ENCODE data around the gene EREG.
"Not testable (repeated sequence)": the region's sequence is repeated elsewhere in the genome, so short reads cannot be mapped to it uniquely, and the experiment has no call there.

Gene EREG

GRCh38 chr4:74390677-74391076, 25.7 kb downstream of the EREG start:
- WGBS: 93% methylated on average over 2 of the region's 2 CpGs
- no peak overlapping the region for H3K9ac ChIP-seq (ENCODE audit: low read depth, low read length)
- no peaks in the 10 kb centered on the region for H3K27me3 ChIP-seq (ENCODE audit: insufficient read depth, low read length)

GRCh38 chr4:74391346-74391745, 26.4 kb downstream of the EREG start:
- Histone ChIP-seq H3K9me3 (ENCODE audit: insufficient read depth, low read depth, low read length) (no peaks in the 10 kb centered on the region), H3K4me1 (ENCODE audit: insufficient read depth, low read length) (no peaks in the 10 kb centered on the region), H3K4me3 (ENCODE audit: low read length) (no peak overlapping the region), H3K27me3 (ENCODE audit: insufficient read depth, low read length) (no peaks in the 10 kb centered on the region), H3K9ac (ENCODE audit: low read depth, low read length) (no peak overlapping the region), H3K36me3 (ENCODE audit: insufficient read depth, low read length) (no peaks in the 10 kb centered on the region), H3K27ac (ENCODE audit: low read depth, low read length) (no peak overlapping the region)

More at GRCh38 chr4:74390677-74391076, 25.7 kb downstream of the EREG start:
- H3K4me3 ChIP-seq (ENCODE audit: low read length): no peak overlapping the region
- H3K4me1 ChIP-seq (ENCODE audit: insufficient read depth, low read length): no peaks in the 10 kb centered on the region
- no peaks in the 10 kb centered on the region for H3K9me3 ChIP-seq (ENCODE audit: insufficient read depth, low read depth, low read length)
- no peak overlapping the region for H3K27ac ChIP-seq (ENCODE audit: low read depth, low read length)
- H3K36me3 ChIP-seq (ENCODE audit: insufficient read depth, low read length): no peaks in the 10 kb centered on the region

- Histone ChIP-seq H3K27me3 (ENCODE audit: insufficient read depth, low read length) (no peaks in the 10 kb centered on the region), H3K4me1 (ENCODE audit: insufficient read depth, low read length) (no peaks in the 10 kb centered on the region), H3K36me3 (ENCODE audit: insufficient read depth, low read length) (no peaks in the 10 kb centered on the region), H3K9me3 (ENCODE audit: insufficient read depth, low read depth, low read length) (no peaks in the 10 kb centered on the region), H3K9ac (ENCODE audit: low read depth, low read length) (no peak overlapping the region), H3K4me3 (ENCODE audit: low read length) (no peak overlapping the region), H3K27ac (ENCODE audit: low read depth, low read length) (no peak overlapping the region)
- 97% methylated on average over 2 of the region's 2 CpGs for WGBS
Observed at GRCh38 chr4:74391890-74392475, 27.0 kb downstream of the EREG start.

GRCh38 chr4:74394476-74395136, 29.7 kb downstream of the EREG start:
- Histone ChIP-seq H3K9ac (ENCODE audit: low read depth, low read length) (no peak overlapping the region), H3K27me3 (ENCODE audit: insufficient read depth, low read length) (no peaks in the 10 kb centered on the region), H3K4me3 (ENCODE audit: low read length) (no peak overlapping the region), H3K9me3 (ENCODE audit: insufficient read depth, low read depth, low read length) (no peaks in the 10 kb centered on the region), H3K36me3 (ENCODE audit: insufficient read depth, low read length) (no peaks in the 10 kb centered on the region), H3K4me1 (ENCODE audit: insufficient read depth, low read length) (no peaks in the 10 kb centered on the region), H3K27ac (ENCODE audit: low read depth, low read length) (no peak overlapping the region)
- WGBS: 92% methylated on average over 5 of the region's 5 CpGs

GRCh38 chr4:74395633-74396032, 30.7 kb downstream of the EREG start:
- Histone ChIP-seq H3K4me3 (ENCODE audit: low read length) (no peak overlapping the region), H3K4me1 (ENCODE audit: insufficient read depth, low read length) (no peaks in the 10 kb centered on the region), H3K36me3 (ENCODE audit: insufficient read depth, low read length) (no peaks in the 10 kb centered on the region), H3K27me3 (ENCODE audit: insufficient read depth, low read length) (no peaks in the 10 kb centered on the region), H3K9me3 (ENCODE audit: insufficient read depth, low read depth, low read length) (no peaks in the 10 kb centered on the region), H3K9ac (ENCODE audit: low read depth, low read length) (no peak overlapping the region), H3K27ac (ENCODE audit: low read depth, low read length) (no peak overlapping the region)
- 82% methylated on average over 2 of the region's 2 CpGs for WGBS

- Histone ChIP-seq H3K27ac (ENCODE audit: low read depth, low read length) (no peak overlapping the region), H3K27me3 (ENCODE audit: insufficient read depth, low read length) (no peaks in the 10 kb centered on the region), H3K4me3 (ENCODE audit: low read length) (no peak overlapping the region), H3K4me1 (ENCODE audit: insufficient read depth, low read length) (no peaks in the 10 kb centered on the region), H3K9ac (ENCODE audit: low read depth, low read length) (no peak overlapping the region), H3K9me3 (ENCODE audit: insufficient read depth, low read depth, low read length) (no peaks in the 10 kb centered on the region), H3K36me3 (ENCODE audit: insufficient read depth, low read length) (no peaks in the 10 kb centered on the region)
- WGBS: 83% methylated on average over 5 of the region's 6 CpGs
Observed at GRCh38 chr4:74397748-74398426, 32.9 kb downstream of the EREG start.

GRCh38 chr4:74398894-74399589, 34.1 kb downstream of the EREG start:
- WGBS: 95% methylated on average over 32 of the region's 32 CpGs
- not testable (repeated sequence) for H3K4me1 ChIP-seq (ENCODE audit: insufficient read depth, low read length); H3K9ac ChIP-seq (ENCODE audit: low read depth, low read length); H3K27ac ChIP-seq (ENCODE audit: low read depth, low read length); H3K9me3 ChIP-seq (ENCODE audit: insufficient read depth, low read depth, low read length); H3K4me3 ChIP-seq (ENCODE audit: low read length); H3K27me3 ChIP-seq (ENCODE audit: insufficient read depth, low read length); H3K36me3 ChIP-seq (ENCODE audit: insufficient read depth, low read length)

GRCh38 chr4:74400395-74400794, 35.5 kb downstream of the EREG start:
- WGBS: 88% methylated on average over 9 of the region's 10 CpGs
- no peaks in the 10 kb centered on the region for H3K36me3 ChIP-seq (ENCODE audit: insufficient read depth, low read length)
- H3K4me1 ChIP-seq (ENCODE audit: insufficient read depth, low read length): no peaks in the 10 kb centered on the region
- H3K9ac ChIP-seq (ENCODE audit: low read depth, low read length): no peak overlapping the region
- H3K27ac ChIP-seq (ENCODE audit: low read depth, low read length): no peak overlapping the region
- no peaks in the 10 kb centered on the region for H3K9me3 ChIP-seq (ENCODE audit: insufficient read depth, low read depth, low read length)
- no peaks in the 10 kb centered on the region for H3K27me3 ChIP-seq (ENCODE audit: insufficient read depth, low read length)
- no peak overlapping the region for H3K4me3 ChIP-seq (ENCODE audit: low read length)

- WGBS: 91% methylated on average over 4 of the region's 5 CpGs
- H3K36me3 ChIP-seq (ENCODE audit: insufficient read depth, low read length): no peaks in the 10 kb centered on the region
- no peaks in the 10 kb centered on the region for H3K4me1 ChIP-seq (ENCODE audit: insufficient read depth, low read length)
- no peaks in the 10 kb centered on the region for H3K9me3 ChIP-seq (ENCODE audit: insufficient read depth, low read depth, low read length)
- no peak overlapping the region for H3K27ac ChIP-seq (ENCODE audit: low read depth, low read length)
- no peak overlapping the region for H3K9ac ChIP-seq (ENCODE audit: low read depth, low read length)
- H3K4me3 ChIP-seq (ENCODE audit: low read length): no peak overlapping the region
- H3K27me3 ChIP-seq (ENCODE audit: insufficient read depth, low read length): no peaks in the 10 kb centered on the region
Observed at GRCh38 chr4:74402692-74403456, 37.9 kb downstream of the EREG start.

- H3K4me3 ChIP-seq (ENCODE audit: low read length): no peak overlapping the region
- no peak overlapping the region for H3K27ac ChIP-seq (ENCODE audit: low read depth, low read length)
- H3K9me3 ChIP-seq (ENCODE audit: insufficient read depth, low read depth, low read length): no peaks in the 10 kb centered on the region
- H3K9ac ChIP-seq (ENCODE audit: low read depth, low read length): no peak overlapping the region
- no peaks in the 10 kb centered on the region for H3K36me3 ChIP-seq (ENCODE audit: insufficient read depth, low read length)
- no peaks in the 10 kb centered on the region for H3K27me3 ChIP-seq (ENCODE audit: insufficient read depth, low read length)
- peaks cover 15% of the 10 kb centered on the region for H3K4me1 ChIP-seq (ENCODE audit: insufficient read depth, low read length)
Observed at GRCh38 chr4:74407891-74408290, 42.9 kb downstream of the EREG start.

- Histone ChIP-seq H3K4me1 (ENCODE audit: insufficient read depth, low read length) (peaks cover 15% of the 10 kb centered on the region), H3K27me3 (ENCODE audit: insufficient read depth, low read length) (no peaks in the 10 kb centered on the region), H3K36me3 (ENCODE audit: insufficient read depth, low read length) (no peaks in the 10 kb centered on the region), H3K9me3 (ENCODE audit: insufficient read depth, low read depth, low read length) (no peaks in the 10 kb centered on the region), H3K4me3 (ENCODE audit: low read length) (no peak overlapping the region), H3K9ac (ENCODE audit: low read depth, low read length) (no peak overlapping the region), H3K27ac (ENCODE audit: low read depth, low read length) (no peak overlapping the region)
- 95% methylated on average over 3 of the region's 3 CpGs for WGBS
Observed at GRCh38 chr4:74408639-74409038, 43.7 kb downstream of the EREG start.
